GM10266 (cell line): ENCODE measurements around the gene WDR53.
"Not testable (repeated sequence)": the region's sequence is repeated elsewhere in the genome, so short reads cannot be mapped to it uniquely, and the experiment has no call there.

Experiments used
- DNase-seq: peaks from one replicate; pipeline ENCODE4 v3.0.0; 2012; ENCODE audit errors: extremely low spot score
- TF ChIP-seq, protein P1 (sequence below): IDR thresholded peaks from 2 replicates; pipeline ENCODE4 v1.5.1; 2012; ENCODE audit warnings: mild to moderate bottlenecking, low read depth; ENCODE audit not compliant: control insufficient read depth, insufficient read depth; ENCODE audit errors: missing control alignments

The WDR53 gene

DNA sequence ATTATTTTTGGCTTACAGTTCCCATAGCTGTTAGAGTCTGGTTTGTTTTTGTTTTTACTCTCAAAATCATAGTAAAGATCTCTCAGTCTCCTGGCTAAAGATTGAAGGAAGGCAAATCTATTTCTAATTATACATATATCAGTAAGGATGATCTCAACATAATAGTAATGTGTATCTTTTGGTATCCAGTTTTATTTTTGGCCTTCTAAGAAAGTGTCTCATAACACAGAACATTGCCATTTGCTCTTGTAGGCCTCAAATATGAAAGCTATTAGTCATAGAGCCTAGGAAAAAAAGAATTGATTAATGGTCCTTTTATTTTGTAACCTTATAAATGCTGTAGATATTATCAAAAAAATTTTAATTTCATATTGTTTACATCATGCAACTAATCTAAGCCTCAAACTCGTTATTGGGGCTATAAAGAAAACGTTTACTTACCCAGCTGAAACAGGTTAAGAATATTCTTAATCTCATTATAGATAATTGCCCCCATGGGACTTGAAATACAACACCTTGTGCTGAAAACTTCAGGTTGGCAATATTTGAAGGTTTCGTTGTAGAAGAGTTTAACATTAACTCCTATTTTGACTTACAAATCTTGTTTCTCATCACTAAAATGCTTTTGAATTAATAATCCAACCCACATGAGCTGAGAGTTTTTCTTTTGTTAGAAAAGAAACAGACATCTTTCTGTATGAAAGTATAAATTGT lies 16.8 kb upstream of the WDR53 start:
- no peak for DNase-seq
- TF ChIP-seq, protein P1, sequence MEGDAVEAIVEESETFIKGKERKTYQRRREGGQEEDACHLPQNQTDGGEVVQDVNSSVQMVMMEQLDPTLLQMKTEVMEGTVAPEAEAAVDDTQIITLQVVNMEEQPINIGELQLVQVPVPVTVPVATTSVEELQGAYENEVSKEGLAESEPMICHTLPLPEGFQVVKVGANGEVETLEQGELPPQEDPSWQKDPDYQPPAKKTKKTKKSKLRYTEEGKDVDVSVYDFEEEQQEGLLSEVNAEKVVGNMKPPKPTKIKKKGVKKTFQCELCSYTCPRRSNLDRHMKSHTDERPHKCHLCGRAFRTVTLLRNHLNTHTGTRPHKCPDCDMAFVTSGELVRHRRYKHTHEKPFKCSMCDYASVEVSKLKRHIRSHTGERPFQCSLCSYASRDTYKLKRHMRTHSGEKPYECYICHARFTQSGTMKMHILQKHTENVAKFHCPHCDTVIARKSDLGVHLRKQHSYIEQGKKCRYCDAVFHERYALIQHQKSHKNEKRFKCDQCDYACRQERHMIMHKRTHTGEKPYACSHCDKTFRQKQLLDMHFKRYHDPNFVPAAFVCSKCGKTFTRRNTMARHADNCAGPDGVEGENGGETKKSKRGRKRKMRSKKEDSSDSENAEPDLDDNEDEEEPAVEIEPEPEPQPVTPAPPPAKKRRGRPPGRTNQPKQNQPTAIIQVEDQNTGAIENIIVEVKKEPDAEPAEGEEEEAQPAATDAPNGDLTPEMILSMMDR: no peak

DNA sequence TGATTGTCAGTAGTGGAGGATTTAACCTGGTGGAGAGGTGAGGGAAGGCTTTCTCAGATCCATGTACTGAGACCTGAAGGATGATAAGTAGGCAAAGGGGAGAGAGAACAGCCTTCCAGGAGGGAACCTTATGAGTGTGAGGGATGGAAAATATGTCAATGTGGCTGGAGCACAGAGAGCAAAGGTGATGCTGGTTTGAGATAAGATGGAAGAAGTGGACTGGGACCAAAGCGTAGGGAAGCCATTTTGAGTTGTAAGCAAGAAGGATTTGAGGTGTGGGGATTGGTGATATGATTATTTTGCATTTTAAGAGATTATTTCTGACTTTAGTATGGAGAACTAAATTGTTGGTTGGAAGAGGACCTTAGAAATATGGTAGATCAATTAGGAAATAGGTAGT lies 4.0 kb upstream of the WDR53 start:
- TF ChIP-seq, protein P1: no peak

DNA sequence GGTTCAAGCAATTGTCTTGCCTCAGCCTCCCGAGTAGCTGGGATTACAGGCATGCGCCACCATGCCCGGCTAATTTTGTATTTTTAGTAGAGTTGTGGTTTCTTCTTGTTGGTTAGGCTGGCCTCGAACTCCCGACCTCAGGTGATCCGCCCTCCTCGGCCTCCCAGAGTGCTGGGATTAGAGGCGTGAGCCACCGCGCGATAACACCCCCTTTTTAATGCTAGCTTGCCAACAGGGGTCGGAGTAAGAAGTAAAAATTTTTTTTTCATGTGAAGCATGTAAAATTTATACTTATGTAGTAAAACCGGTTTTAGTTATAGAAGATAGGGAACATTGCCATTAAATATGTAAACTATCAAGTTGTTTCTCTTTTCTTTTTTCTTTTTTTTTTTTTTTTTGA lies 2.0 kb upstream of the WDR53 start:
- DNase-seq: not testable (repeated sequence)

More for the DNA sequence above, 4.0 kb upstream of the WDR53 start:
- no peak for DNase-seq

DNA sequence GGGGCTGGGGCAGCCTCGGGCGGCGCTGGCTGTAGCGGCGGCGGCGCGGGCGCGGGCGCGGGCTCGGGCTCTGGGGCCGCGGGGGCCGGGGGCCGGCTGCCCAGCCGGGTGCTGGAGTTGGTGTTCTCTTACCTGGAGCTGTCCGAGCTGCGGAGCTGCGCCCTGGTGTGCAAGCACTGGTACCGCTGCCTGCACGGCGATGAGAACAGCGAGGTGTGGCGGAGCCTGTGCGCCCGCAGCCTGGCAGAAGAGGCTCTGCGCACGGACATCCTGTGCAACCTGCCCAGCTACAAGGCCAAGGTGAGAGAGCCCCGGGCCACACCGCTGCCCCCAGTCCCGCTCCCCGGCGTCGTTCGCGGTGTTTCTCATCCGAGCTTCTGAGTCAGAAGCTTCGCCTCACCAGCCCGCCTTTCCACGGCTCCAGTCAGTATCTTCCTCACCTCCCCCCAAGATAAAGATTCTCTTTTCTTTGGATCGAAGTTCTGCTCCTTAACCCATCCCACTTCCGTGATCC lies 706 bp upstream of the WDR53 start:
- peak; percentile 62 for DNase-seq
- TF ChIP-seq, protein P1: no peak

DNA sequence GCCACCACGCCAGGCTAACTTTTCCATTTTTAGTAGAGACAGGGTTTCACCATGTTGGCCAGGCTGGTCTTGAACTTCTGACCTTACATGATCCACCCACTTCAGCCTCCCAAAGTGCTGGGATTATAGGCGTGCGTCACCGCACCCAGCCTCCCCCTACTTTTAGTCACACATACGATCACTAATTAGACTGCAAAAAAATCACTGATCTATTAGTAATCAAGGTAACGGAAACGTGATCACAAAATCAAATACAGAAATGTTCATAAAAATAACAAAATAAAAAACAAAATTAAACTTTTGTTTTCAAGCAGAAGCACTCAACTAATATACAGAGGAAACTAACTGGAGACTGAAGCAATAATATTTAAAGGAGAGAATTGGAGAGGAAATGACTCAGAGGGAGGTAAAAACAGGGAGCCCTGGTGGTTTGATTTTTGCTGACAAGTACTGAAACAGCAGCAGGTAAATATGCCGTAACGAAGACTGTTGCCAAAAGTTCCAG lies 4.6 kb downstream of the WDR53 start:
- TF ChIP-seq, protein P1: no peak
- DNase-seq: no peak

DNA sequence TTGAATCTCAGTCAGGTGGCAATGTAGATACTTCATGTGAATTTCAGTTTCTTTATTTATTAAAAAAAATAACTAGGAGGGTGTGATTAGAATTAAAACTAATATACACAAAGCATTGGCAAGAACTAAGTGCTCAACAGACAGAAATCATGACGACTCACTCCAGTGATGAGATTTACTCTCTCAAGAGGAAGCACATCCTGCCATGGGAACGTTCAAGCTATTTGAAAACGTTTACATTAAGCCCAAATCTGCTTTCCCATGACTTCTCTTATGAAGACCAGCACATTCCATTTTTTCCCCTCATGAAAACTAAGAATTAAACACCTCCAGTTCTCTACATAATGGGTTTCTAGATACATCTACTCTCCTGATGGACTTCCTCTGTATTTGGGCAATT lies 8.5 kb downstream of the WDR53 start:
- TF ChIP-seq, protein P1: no peak
- no peak for DNase-seq

DNA sequence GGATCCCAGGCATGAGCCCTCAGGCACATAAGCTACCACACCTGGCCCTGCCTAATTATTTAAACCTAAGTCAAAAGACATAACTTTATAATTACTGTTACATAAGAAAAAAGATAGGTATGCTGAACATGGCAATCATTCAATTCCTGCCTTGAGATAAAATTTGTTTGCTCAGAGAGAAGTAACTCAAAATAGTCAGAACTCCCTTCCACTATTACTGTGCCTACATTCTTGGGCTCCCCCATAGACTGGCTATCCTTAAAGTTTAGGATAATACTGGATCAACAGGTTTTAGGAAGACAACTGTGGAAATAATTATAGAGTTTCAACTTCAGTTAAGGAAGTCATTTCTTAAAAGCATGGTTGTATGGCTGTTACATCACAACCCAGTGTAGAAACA lies 9.9 kb downstream of the WDR53 start:
- DNase-seq: no peak
- TF ChIP-seq, protein P1: no peak
